OCI-LY7 (cell line): Measurements from ENCODE around the gene TMCC2. TPM values are rescaled to one million over a fixed set of nuclear protein-coding genes. Genes with fewer than 3 reads are reported as not detected.

ENCODE experiments used
- BruUV-seq: library from RNA; stranded (reverse); fragments of 400-500 nt; replicated peaks from 2 replicates; lab custom pipeline; 2021; lab: Mats Ljungman, UMichigan
- CTCF ChIA-PET: fragments of 300-600 bp; sonication (Branson Sonifier 250); formaldehyde crosslinking; loops from one replicate; lab custom pipeline; 2022; ENCODE audit warnings: antibody characterized with exemption; ENCODE audit not compliant: unreplicated experiment; lab: Charles Lee
- POLR2A ChIA-PET: fragments of 300-600 bp; sonication (Branson Sonifier 250); formaldehyde crosslinking; loops from one replicate; lab custom pipeline; 2022; ENCODE audit warnings: antibody characterized with exemption; lab: Charles Lee
- DNase-seq: peaks from one replicate; pipeline ENCODE4 v3.0.0-alpha.2; 2015; ENCODE audit warnings: low spot score
- H2AFZ ChIP-seq: fragments of 200-600 bp; sonication (generic), shearing (Covaris generic); 2 replicates; pipeline ENCODE4 v1.6.1; 2014; ENCODE audit warnings: mild to moderate bottlenecking, antibody characterized with exemption, low read length, moderate library complexity
- H3K27ac ChIP-seq: fragments of 200-600 bp; sonication (generic); 2 replicates; pipeline ENCODE4 v1.5.1; 2014; ENCODE audit warnings: mixed run types, low read depth, mild to moderate bottlenecking, moderate library complexity, low read length, inconsistent platforms; ENCODE audit not compliant: poor library complexity, severe bottlenecking
- H3K36me3 ChIP-seq: fragments of 200-600 bp; sonication (generic); 2 replicates; pipeline ENCODE4 v1.6.1; 2014; ENCODE audit warnings: mild to moderate bottlenecking, antibody characterized with exemption, low read length, moderate library complexity, mixed read lengths; ENCODE audit not compliant: insufficient read depth
- H3K4me1 ChIP-seq: fragments of 200-600 bp; sonication (generic); 2 replicates; pipeline ENCODE4 v1.5.1; 2014; ENCODE audit warnings: mild to moderate bottlenecking, low read length; ENCODE audit not compliant: insufficient read depth, poor library complexity, severe bottlenecking
- H3K4me2 ChIP-seq: fragments of 200-600 bp; sonication (generic); 2 replicates; pipeline ENCODE4 v1.6.1; 2014; ENCODE audit warnings: mild to moderate bottlenecking, low read length
- H3K4me3 ChIP-seq: fragments of 200-600 bp; sonication (generic); 2 replicates; pipeline ENCODE4 v1.5.1; 2014; ENCODE audit warnings: mild to moderate bottlenecking, low read depth, low read length; ENCODE audit not compliant: poor library complexity, severe bottlenecking
- H3K79me2 ChIP-seq: fragments of 200-600 bp; sonication (generic); 2 replicates; pipeline ENCODE4 v1.6.1; 2016; ENCODE audit warnings: low read depth, mild to moderate bottlenecking, low read length, moderate library complexity, mixed read lengths; ENCODE audit not compliant: insufficient read depth
- H3K9me2 ChIP-seq: fragments of 200-600 bp; sonication (generic); 2 replicates; pipeline ENCODE4 v1.6.1; 2016; ENCODE audit warnings: mild to moderate bottlenecking, low read length, mixed read lengths; ENCODE audit not compliant: insufficient read depth
- H3K9me3 ChIP-seq: fragments of 200-600 bp; sonication (generic); 2 replicates; pipeline ENCODE4 v1.6.1; 2014; ENCODE audit warnings: mild to moderate bottlenecking, mixed run types, low read length, mixed read lengths
- H4K20me1 ChIP-seq: fragments of 200-600 bp; sonication (generic); 2 replicates; pipeline ENCODE4 v1.6.1; 2014; ENCODE audit warnings: mild to moderate bottlenecking, antibody characterized with exemption, low read length, moderate library complexity, mixed read lengths; ENCODE audit not compliant: insufficient read depth
- EZH2phosphoT487 ChIP-seq: fragments of 200-600 bp; sonication (generic); IDR thresholded peaks from 2 replicates; pipeline ENCODE4 v1.6.1; 2018; ENCODE audit warnings: low read depth, borderline replicate concordance, mild to moderate bottlenecking, mixed run types, antibody characterized with exemption, low read length, moderate library complexity, mixed read lengths
- intact Hi-C: fragments of 100-400 bp; cut with micrococcal nuclease; formaldehyde crosslinking; loops from one replicate; pipeline ENCODE4 v1.10.0; 2022; ENCODE audit not compliant: unreplicated experiment
- total RNA-seq, 2 experiments: library from RNA; depleted of rRNA in 1 of 2; stranded (reverse); fragments of >200 nt in 1 of 2; shearing (Covaris generic) in 1 of 2; gene quantifications; 2 replicates each; pipeline ENCODE4 v1.2.3, GENCODE V29; 2014 to 2022
- TF ChIP-seq, protein P1 (sequence below): fragments of 200-600 bp; sonication (generic); conservative IDR thresholded peaks from 2 replicates; pipeline ENCODE4 v1.5.1; 2014; ENCODE audit warnings: mild to moderate bottlenecking, antibody characterized with exemption, low read length, moderate library complexity, mixed read lengths

The TMCC2 gene
- total RNA-seq, 2 experiments from 2014 or later, result 5.2 to 7.8 TPM

DNA sequence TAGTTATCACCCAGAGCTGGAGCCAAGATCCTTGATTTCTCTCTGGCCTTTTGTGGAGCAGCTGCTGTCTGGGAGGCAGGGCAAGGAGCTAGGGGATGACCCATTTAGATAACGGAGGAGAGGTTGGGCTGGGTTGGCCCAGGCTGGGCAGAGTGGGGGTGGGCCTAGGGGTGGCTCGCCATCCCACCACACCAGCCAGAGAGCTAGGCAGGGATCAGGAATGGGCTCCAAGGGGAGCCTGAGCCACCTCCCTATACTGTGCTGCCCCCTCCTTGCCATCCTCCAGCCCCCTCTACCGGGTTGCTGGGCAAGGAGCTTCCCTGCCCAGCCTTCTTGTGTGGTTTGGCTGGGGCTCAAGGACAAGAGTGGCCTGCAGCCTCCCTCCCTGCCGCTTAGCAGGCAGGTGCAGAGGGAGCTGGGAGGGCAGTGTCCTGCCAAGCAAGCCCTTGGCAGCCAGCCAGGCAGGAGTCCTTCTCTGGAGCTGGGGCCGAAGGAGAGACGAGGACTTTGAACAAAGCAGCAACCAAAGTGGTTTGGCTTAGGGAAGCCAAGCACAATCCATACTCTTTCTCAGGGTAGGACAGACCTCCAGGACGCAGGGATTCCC lies 89.7 kb downstream of the TMCC2 start:
- H3K4me1 ChIP-seq, result peaks cover 89% of the 10 kb centered on the region
- no peak overlapping the region for H3K4me3 ChIP-seq
- no peaks in the 10 kb centered on the region for H3K9me3 ChIP-seq
- peak overlapping the region; percentile 94 for H3K4me2 ChIP-seq
- no TSS peak for BruUV-seq
- intact Hi-C loops, result loop anchor here (10.0 kb wide), 2 partner anchors 803 to 1993 kb away; partner anchors contain the start of gene MDM4
- no peak overlapping the region for H2AFZ ChIP-seq
- ChIA-PET POLR2A (interaction anchor here (1.1 to 15.8 kb wide), 2 partner anchors 23 to 32 kb away, joined by 3 to 162 read pairs; no protein-coding TSS in a partner anchor), CTCF (interaction anchor here (0.6 to 1.2 kb wide), 3 partner anchors 16 to 693 kb away, joined by 3 read pairs; no protein-coding TSS in a partner anchor)
- H4K20me1 ChIP-seq, result peaks cover 4% of the 10 kb centered on the region; the same call in 1 of the 2 replicates
- H3K79me2 ChIP-seq, result peaks cover 62% of the 10 kb centered on the region; the same call in 1 of the 2 replicates
- DNase-seq, result no peak
- H3K9me2 ChIP-seq, result no peaks in the 10 kb centered on the region
- TF ChIP-seq EZH2phosphoT487, result no peak
- TF ChIP-seq, protein P1, sequence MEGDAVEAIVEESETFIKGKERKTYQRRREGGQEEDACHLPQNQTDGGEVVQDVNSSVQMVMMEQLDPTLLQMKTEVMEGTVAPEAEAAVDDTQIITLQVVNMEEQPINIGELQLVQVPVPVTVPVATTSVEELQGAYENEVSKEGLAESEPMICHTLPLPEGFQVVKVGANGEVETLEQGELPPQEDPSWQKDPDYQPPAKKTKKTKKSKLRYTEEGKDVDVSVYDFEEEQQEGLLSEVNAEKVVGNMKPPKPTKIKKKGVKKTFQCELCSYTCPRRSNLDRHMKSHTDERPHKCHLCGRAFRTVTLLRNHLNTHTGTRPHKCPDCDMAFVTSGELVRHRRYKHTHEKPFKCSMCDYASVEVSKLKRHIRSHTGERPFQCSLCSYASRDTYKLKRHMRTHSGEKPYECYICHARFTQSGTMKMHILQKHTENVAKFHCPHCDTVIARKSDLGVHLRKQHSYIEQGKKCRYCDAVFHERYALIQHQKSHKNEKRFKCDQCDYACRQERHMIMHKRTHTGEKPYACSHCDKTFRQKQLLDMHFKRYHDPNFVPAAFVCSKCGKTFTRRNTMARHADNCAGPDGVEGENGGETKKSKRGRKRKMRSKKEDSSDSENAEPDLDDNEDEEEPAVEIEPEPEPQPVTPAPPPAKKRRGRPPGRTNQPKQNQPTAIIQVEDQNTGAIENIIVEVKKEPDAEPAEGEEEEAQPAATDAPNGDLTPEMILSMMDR, result 0 out of 2 replicates have a peak, but pooled peaks have one; percentile 14
- H3K36me3 ChIP-seq, result no peaks in the 10 kb centered on the region
- H3K27ac ChIP-seq, result no peak overlapping the region

DNA sequence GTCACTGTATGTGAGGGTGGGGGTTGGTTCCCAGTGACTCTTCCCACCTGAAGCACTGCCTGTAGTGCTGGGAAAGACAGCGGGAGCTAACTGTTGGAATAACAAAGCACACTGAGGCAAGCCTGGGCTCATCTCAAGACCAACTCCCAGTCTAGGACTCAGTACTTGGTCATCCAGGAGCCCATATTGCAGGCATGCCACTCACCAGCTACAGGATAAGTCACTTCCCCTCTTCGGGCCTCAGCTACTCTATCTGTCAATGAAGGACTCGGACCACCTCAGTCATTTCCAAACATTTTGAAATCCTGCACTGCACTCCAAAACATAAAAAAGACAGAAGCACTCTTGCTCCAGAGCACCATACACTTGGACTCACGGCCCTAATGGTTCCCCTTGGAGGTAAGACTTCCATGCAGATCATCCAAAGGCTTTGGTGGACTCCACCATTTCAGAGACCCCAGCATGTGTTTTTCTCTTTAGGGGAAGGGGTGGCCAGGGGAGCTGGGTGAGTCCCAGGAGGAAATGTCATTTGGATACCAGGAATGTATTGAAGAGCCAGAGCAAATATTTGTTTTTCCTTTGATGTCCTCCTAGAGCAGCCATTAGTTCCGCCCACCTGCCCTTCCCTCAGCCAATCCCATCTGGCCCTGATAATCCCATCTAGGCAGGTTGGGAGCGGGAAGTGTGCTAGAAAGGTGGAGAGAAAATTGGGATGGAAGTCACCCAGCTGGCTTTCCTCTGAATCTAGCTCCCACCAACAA lies 90.7 kb downstream of the TMCC2 start:
- BruUV-seq, result no TSS peak
- H3K4me1 ChIP-seq, result peaks cover 79% of the 10 kb centered on the region
- H3K9me3 ChIP-seq, result no peaks in the 10 kb centered on the region
- peak overlapping the region; percentile 94 for H3K4me2 ChIP-seq
- CTCF ChIA-PET, result interaction anchor here (0.6 to 1.3 kb wide), 4 partner anchors 17 to 694 kb away, joined by 3 to 5 read pairs (median 3); no protein-coding TSS in a partner anchor
- no peak for TF ChIP-seq EZH2phosphoT487
- TF ChIP-seq, protein P1, result no peak
- no peaks in the 10 kb centered on the region for H3K9me2 ChIP-seq
- H2AFZ ChIP-seq, result no peak overlapping the region
- POLR2A ChIA-PET, result interaction anchor here (0.5 to 15.8 kb wide), 4 partner anchors 33 to 1507 kb away, joined by 3 to 162 read pairs (median 4); no protein-coding TSS in a partner anchor
- H3K36me3 ChIP-seq, result no peaks in the 10 kb centered on the region
- H3K79me2 ChIP-seq, result peaks cover 53% of the 10 kb centered on the region; the same call in 1 of the 2 replicates
- H4K20me1 ChIP-seq, result peaks cover 4% of the 10 kb centered on the region; the same call in 1 of the 2 replicates
- no peak overlapping the region for H3K4me3 ChIP-seq
- no peak for DNase-seq
- H3K27ac ChIP-seq, result no peak overlapping the region
- intact Hi-C loops, result loop anchor here (10.0 kb wide), 2 partner anchors 804 to 1994 kb away; partner anchors contain the start of gene MDM4
